ACHN (cell line): ENCODE measurements around the gene RASA2.
"Not testable (repeated sequence)": the region's sequence is repeated elsewhere in the genome, so short reads cannot be mapped to it uniquely, and the experiment has no call there.

Experiments
- DNase-seq: peaks from one replicate; pipeline ENCODE4 v3.0.0-alpha.2; 2015
- in situ Hi-C: cut with HindIII; loops from 2 replicates; pipeline ENCODE4 v1.10.0; 2017; ENCODE audit warnings: low sequenced_read_pairs, low pct_ligation_motif_present, low pct_unique_long_range_greater_than_20kb

Gene RASA2

GRCh38 chr3:141603473-141604035 lies 116.7 kb downstream of the RASA2 start:
- in situ Hi-C loops = no loop called here

GRCh38 chr3:141605883-141606282 lies 119.1 kb downstream of the RASA2 start:
- no peak for DNase-seq
- in situ Hi-C loops = no loop called here

More at GRCh38 chr3:141603473-141604035, 116.7 kb downstream of the RASA2 start:
- DNase-seq = no peak

- in situ Hi-C loops = no loop called here
Measured at GRCh38 chr3:141608438-141608837, 121.6 kb downstream of the RASA2 start.

GRCh38 chr3:141610939-141611338 lies 124.1 kb downstream of the RASA2 start:
- in situ Hi-C loops = no loop called here

More at GRCh38 chr3:141608438-141608837, 121.6 kb downstream of the RASA2 start:
- no peak for DNase-seq

GRCh38 chr3:141618103-141618910 lies 131.5 kb downstream of the RASA2 start:
- no peak for DNase-seq
- in situ Hi-C loops = no loop called here

More at GRCh38 chr3:141610939-141611338, 124.1 kb downstream of the RASA2 start:
- no peak for DNase-seq

- no peak for DNase-seq
Measured at GRCh38 chr3:141618938-141619337, 132.1 kb downstream of the RASA2 start.

DNA sequence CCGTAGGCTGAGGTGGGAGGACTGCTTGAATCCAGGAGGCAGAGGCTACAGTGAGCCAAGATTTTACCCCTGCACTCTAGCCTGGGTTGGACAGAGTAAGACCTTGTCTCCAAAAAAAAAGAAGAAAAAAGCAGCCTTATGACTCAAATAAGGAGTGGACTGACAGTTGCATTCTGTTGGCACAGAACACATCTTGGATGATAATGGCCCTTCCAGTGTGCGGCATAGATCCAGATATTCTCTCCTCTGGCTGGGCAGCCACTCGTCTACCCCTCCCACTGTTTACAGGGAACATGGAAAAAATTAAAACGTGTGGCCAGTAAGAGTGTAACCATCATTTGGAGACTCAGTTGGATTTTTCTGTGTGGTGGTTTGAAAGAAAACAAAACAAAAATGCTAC lies 132.6 kb downstream of the RASA2 start:
- DNase-seq = no peak
- in situ Hi-C loops = no loop called here

More at GRCh38 chr3:141618938-141619337, 132.1 kb downstream of the RASA2 start:
- in situ Hi-C loops = no loop called here

GRCh38 chr3:141623691-141624090 lies 136.9 kb downstream of the RASA2 start:
- in situ Hi-C loops = no loop called here

DNA sequence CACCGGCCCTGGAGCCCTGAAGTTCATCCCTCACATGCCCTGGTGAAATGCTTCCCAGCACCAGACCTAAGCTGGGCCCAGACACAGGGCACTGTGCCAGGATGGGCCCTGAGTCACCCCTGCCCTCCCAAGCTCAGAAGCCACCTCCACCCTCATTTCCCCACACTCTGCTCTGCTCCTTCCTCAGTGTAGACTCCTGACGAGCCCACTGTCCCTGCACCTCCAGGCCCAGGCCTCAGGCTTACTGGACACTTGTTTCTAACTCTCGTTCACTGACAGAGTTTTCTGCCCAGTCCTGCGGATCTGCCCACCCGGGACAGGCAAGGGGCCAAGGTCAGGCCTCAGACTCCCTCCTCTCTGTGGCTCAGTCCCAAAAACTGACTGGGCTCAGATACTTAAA lies 138.7 kb downstream of the RASA2 start:
- peak; percentile 29 for DNase-seq
- in situ Hi-C loops = no loop called here

More at GRCh38 chr3:141623691-141624090, 136.9 kb downstream of the RASA2 start:
- DNase-seq = no peak

DNA sequence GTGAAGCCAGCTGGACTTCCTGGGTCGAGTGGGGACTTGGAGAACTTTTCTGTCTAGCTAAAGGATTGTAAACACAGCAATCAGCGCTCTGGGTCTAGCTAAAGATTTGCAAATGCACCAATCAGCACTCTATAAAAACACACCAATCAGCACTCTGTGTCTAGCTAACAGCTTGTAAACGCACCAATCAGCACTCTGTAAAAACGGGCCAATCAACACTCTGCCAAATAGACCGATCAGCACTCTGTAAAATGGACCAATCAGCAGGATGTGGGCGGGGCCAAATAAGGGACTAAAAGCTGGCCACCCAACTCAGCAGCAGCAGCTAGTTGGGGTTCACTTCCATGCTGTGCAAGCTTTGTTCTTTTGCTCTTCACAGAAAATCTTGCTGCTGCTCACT lies 141.5 kb downstream of the RASA2 start:
- DNase-seq, in situ Hi-C loops: not testable (repeated sequence)

DNA sequence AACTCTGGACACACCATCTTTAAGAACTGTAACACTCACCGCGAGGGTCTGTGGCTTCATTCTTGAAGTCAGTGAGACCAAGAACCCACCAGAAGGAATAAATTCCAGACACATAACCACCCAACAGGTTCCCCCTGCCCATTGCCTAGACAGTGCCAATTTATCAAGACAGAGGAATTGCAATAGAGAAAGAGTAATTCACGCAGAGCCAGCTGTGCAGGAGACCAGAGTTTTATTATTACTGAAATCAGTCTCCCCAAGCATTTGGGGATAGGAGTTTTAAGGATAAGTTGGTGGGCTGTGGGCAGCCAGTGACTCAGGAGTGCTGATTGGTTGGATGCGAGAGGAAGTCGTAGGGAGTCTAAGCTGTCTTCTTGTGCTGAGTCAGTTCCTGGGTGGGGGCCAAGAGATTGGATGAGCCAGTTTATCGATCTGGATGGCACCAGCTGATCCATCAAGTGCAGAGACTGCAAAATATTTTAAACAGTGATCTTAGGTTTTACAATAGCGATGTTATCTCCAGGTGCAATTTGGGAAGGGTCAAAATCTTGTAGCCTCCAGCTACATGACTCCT lies 142.1 kb downstream of the RASA2 start:
- DNase-seq, in situ Hi-C loops: not testable (repeated sequence)

DNA sequence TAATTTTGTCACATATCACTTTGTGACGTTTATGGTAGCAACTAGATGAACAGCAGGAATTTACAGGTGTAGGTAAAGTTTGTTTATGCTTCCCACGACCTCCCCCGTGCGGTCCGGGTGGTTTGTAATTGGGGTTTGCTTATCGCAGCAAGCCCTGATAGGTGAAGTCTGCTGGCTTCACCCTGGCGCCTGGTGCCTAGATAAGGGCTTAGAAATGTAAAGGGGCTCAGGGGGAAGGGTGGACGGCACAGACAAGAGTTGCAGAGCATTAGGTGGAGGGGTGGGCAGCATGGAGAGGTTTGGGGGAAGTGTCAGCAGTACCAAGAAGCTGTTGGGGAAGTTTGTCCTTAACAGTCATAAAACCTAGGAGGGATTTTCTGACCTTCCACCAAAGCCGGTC lies 143.1 kb downstream of the RASA2 start:
- no peak for DNase-seq
- in situ Hi-C loops = no loop called here

GRCh38 chr3:141632779-141633374 lies 146.1 kb downstream of the RASA2 start:
- in situ Hi-C loops = no loop called here
- DNase-seq = no peak

GRCh38 chr3:141642215-141642614 lies 155.4 kb downstream of the RASA2 start:
- in situ Hi-C loops = no loop called here
- no peak for DNase-seq

DNA sequence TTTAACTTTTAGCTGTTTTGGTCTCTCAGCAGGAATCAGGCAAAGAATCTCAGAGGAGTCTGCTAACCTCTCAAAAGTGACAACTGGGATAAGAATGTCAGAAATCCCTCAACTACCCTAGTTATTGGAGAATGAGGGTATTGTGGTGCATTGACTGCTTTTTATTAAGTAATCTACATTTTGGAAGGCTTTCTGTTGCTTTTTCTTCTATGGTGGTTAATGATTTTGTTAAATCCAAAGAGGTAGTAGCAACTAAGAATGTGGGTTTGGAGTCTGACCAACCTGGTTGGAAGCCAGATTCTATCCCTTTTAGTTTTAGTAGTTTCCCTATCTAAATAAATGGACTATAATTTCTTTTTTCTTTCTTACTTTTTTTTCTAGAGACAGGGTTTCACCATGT lies 156.6 kb downstream of the RASA2 start:
- in situ Hi-C loops = no loop called here
- DNase-seq = peak; percentile 6

DNA sequence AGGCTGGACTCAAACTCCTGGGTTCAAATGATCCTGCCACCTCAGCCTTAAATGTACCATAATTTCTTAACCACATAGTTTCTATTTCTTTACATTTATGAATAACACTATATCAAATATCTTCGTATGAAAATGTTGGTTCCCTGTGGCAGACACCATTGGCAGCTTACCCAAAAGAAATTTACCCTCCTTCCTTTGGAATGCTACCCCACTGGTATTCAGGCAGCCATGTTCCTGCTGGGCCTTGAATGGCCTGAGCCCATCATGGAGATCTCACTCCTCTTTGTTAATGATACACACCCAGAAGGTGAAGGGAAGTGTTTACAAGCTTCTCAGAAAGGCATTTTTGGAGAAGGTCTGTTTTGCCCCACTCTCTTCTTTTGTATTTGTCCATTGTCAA lies 157.0 kb downstream of the RASA2 start:
- DNase-seq = no peak
- in situ Hi-C loops = no loop called here

- in situ Hi-C loops = no loop called here
- peak; percentile 61 for DNase-seq
Measured at GRCh38 chr3:141644931-141645330, 158.1 kb downstream of the RASA2 start.

DNA sequence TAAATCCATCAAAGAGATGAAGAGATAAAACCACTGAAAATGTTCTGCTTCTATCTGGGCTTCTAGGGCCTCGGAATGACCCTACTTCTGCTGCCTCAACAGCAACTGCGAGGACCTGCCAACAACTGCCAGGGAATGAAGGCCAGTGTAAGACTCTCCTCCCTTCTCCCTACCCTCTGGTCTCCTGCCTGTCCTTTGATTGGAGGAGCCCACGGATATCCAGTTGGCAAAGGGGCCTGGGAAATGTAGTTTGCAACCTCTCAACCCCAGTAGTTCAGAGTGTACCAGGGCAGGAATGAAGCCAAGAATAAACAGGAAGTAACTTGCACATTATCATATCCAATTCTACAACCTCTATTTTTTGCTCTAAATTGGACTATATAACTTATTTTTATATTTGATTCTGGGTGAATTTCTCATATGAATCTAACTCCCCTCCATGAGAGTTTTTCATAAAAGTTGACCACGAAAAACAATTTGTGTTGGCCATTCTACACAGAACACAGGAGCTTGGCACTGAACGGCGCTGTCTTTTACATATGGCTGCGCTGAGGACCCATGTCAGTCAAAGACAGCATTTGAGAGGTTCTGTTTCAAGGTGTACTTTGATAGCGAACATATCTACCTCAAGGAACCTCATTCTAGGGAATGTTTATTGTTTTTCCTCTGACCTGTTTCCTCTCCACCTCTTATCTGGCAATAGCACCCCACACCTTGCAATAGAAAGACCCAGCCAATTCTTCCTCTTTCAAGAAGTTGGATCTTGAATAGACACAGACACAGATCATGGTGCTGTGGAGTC lies 160.1 kb downstream of the RASA2 start:
- in situ Hi-C loops = no loop called here
- DNase-seq = peak; percentile 56

DNA sequence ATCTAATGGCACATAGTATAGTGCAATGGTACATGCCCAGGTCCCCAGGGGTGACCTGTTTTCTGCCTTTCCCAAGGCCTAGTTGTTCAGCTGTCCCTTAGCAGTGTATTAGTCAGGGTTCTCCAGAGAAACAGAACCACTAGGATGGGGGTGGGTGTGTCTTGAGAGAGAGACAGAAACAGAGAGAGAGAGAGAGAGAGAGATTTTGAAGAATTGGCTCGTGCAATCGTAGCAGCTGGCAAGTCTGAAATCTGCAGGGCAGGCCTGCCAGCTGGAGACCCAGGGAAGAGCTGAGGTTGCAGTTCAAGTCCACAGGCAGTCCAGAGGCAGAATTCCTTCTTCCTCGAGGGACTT lies 160.7 kb downstream of the RASA2 start:
- in situ Hi-C loops = no loop called here
- no peak for DNase-seq
